Choroid plexus epithelial cell (primary cell): ENCODE measurements around the gene ABLIM1.

Experiments
- DNase-seq: peaks from one replicate; pipeline ENCODE4 v3.0.0-alpha.2; 2010; ENCODE audit warnings: low read depth
- H3K4me3 ChIP-seq: 2 replicates; pipeline ENCODE4 v1.5.1; 2011; ENCODE audit warnings: low read depth, mild to moderate bottlenecking, control low read depth, low read length, moderate library complexity
- TF ChIP-seq, protein P1 (sequence below): conservative IDR thresholded peaks from 2 replicates; pipeline ENCODE4 v1.5.1; 2011; ENCODE audit warnings: low read depth, mild to moderate bottlenecking, control low read depth, inconsistent platforms, low read length, moderate library complexity

Gene ABLIM1

DNA sequence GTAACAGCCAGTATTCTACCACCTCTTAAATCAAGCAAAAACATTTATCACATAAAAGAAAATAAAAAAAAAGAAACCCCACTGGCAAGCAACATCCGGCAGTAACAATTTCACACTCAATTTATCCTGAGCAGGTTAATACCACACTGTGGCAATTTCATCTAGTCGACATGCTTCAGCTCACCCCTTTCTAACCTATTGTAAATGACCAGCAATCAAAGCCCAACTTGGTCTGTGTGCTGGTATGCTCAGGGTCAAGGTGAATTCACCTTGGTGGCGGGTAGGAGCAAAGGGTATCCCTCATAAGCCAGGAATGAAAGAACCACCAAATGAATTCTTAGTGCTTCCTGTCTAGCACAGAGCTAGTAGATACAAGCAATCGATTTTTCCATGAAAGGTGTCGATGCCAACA, 144.7 kb downstream of the ABLIM1 start:
- H3K4me3 ChIP-seq = no peak overlapping the region
- TF ChIP-seq, protein P1, sequence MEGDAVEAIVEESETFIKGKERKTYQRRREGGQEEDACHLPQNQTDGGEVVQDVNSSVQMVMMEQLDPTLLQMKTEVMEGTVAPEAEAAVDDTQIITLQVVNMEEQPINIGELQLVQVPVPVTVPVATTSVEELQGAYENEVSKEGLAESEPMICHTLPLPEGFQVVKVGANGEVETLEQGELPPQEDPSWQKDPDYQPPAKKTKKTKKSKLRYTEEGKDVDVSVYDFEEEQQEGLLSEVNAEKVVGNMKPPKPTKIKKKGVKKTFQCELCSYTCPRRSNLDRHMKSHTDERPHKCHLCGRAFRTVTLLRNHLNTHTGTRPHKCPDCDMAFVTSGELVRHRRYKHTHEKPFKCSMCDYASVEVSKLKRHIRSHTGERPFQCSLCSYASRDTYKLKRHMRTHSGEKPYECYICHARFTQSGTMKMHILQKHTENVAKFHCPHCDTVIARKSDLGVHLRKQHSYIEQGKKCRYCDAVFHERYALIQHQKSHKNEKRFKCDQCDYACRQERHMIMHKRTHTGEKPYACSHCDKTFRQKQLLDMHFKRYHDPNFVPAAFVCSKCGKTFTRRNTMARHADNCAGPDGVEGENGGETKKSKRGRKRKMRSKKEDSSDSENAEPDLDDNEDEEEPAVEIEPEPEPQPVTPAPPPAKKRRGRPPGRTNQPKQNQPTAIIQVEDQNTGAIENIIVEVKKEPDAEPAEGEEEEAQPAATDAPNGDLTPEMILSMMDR = no peak
- DNase-seq = no peak

DNA sequence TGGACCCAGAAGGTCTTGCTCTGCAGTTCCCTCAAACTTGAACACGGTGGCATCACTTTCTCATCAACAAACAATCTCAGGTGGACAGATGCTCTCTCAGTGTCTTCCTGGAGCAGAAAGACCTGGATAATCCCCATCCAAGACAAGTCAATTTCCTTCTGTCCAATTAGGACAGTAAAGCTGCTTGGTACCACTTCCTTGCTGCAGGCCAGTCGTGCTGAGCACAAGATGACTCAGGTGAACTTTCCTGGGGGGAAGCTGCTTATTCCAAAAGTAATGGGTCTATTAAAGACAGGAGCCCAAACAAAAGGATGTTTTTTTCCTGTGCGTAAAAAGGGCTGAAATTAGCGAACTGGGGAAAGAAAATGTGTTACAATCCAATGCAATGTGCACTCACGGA, 146.2 kb downstream of the ABLIM1 start:
- no peak for DNase-seq
- TF ChIP-seq, protein P1 = no peak
- H3K4me3 ChIP-seq = no peak overlapping the region

GRCh38 chr10:114508376-114508775, 149.7 kb downstream of the ABLIM1 start:
- TF ChIP-seq, protein P1 = no peak
- no peak overlapping the region for H3K4me3 ChIP-seq
- no peak for DNase-seq

GRCh38 chr10:114507449-114507848, 150.6 kb downstream of the ABLIM1 start:
- TF ChIP-seq, protein P1 = no peak

GRCh38 chr10:114506871-114507385, 151.1 kb downstream of the ABLIM1 start:
- H3K4me3 ChIP-seq = no peak overlapping the region
- TF ChIP-seq, protein P1 = no peak
- DNase-seq = no peak

More at GRCh38 chr10:114507449-114507848, 150.6 kb downstream of the ABLIM1 start:
- H3K4me3 ChIP-seq = no peak overlapping the region
- no peak for DNase-seq

- peak; percentile 86 for DNase-seq
- H3K4me3 ChIP-seq = no peak overlapping the region
- TF ChIP-seq, protein P1 = no peak
Measured at GRCh38 chr10:114504769-114505579, 153.1 kb downstream of the ABLIM1 start.

DNA sequence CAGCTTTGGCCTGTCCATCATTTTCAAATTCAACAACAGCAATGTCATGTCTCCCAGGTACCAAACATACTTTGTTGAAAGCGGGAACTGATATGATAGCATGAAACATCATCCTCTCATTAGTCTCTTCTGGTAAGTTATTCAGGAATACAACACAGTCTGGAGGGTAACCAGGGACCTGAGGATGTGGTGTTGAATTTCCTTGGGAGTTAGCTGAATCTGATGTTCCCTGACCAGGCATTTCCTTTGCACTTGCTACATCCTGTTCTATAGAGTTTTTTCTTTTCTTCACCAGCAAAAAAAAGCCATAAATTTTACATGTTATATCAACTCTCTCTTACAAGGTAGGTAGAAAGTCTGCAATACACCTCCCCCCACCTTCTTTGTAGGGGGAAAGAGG, 156.0 kb downstream of the ABLIM1 start:
- TF ChIP-seq, protein P1 = no peak
- DNase-seq = no peak
- H3K4me3 ChIP-seq = no peak overlapping the region
